H1 (cell line): ENCODE measurements around the gene APP. TPM values are rescaled to one million over a fixed set of nuclear protein-coding genes. Genes with fewer than 3 reads are reported as not detected.

Source experiments
- BACH1 ChIP-seq: IDR thresholded peaks from 2 replicates; pipeline ENCODE4 v1.6.1; 2012; ENCODE audit warnings: low read length, improper control_type of control experiment
- CEBPB ChIP-seq: IDR thresholded peaks from 2 replicates; pipeline ENCODE4 v1.6.1; 2012; ENCODE audit warnings: low read depth, low read length
- E2F6 ChIP-seq: IDR thresholded peaks from 2 replicates; pipeline ENCODE4 v1.6.1; 2012; ENCODE audit warnings: inconsistent platforms
- EZH2 ChIP-seq: fragments of 200-600 bp; sonication (generic); IDR thresholded peaks from 2 replicates; pipeline ENCODE4 v1.7.1; 2012; ENCODE audit warnings: low read depth, mild to moderate bottlenecking, moderate library complexity, low read length, inconsistent platforms; ENCODE audit not compliant: severe bottlenecking
- JUND ChIP-seq: IDR thresholded peaks from 2 replicates; pipeline ENCODE4 v1.6.1; 2011; ENCODE audit warnings: mild to moderate bottlenecking, improper control_type of control experiment, low read length
- PHF8 ChIP-seq: fragments of 200-600 bp; sonication (generic); conservative IDR thresholded peaks from 2 replicates; pipeline ENCODE4 v1.7.1; 2012; ENCODE audit warnings: low read depth, mild to moderate bottlenecking, inconsistent platforms, low read length, moderate library complexity
- TAF1 ChIP-seq: IDR thresholded peaks from 2 replicates; pipeline ENCODE4 v1.6.1; 2011; ENCODE audit warnings: mild to moderate bottlenecking, low read depth, low read length
- ZNF274 ChIP-seq: IDR thresholded peaks from 2 replicates; pipeline ENCODE4 v1.7.0; 2012; ENCODE audit warnings: low read length, borderline replicate concordance; ENCODE audit errors: extremely low read depth
- polyA plus RNA-seq, 7 experiments: library from polyadenylated mRNA; depleted of rRNA in 3 of 7; stranded (reverse) in 5 of 7; unstranded in 2 of 7; fragments of >200 nt in 5 of 7; fragments of 200-250 nt in 2 of 7; gene quantifications; 1 replicate in 5 of 7; 2 replicates in 1 of 7; 4 replicates in 1 of 7; pipeline versions ENCODE4 v1.2.1 to v1.2.3, GENCODE V29; 2011 to 2013; ENCODE audit warnings: missing spikeins in 2 of 7, mixed read lengths in 2 of 7
- total RNA-seq: library from RNA; stranded (reverse); fragmentation: NEBNext Ultra II Directional; extraction: Animal tissue kit (Norgen Biotek cat#: 25700); gene quantifications from 2 replicates; pipeline ENCODE4 v1.2.1, GENCODE V29; 2021
- TF ChIP-seq, protein P1 (sequence below): fragments of 300-600 bp; sonication (generic); IDR thresholded peaks from 2 replicates; pipeline ENCODE4 v1.7.1; 2012; ENCODE audit warnings: low read length, moderate library complexity, mild to moderate bottlenecking, inconsistent platforms; ENCODE audit not compliant: insufficient replicate concordance
- TF ChIP-seq, protein P2 (sequence below): IDR thresholded peaks from 2 replicates; pipeline ENCODE4 v1.6.1; 2012; ENCODE audit warnings: inconsistent platforms
- TF ChIP-seq, protein P3 (sequence below): IDR thresholded peaks from 2 replicates; pipeline ENCODE4 v1.6.1; 2011; ENCODE audit warnings: low read depth, mild to moderate bottlenecking, low read length; ENCODE audit not compliant: insufficient read depth

The APP gene
- total and polyA plus RNA-seq, 2 of the 8 experiments (the other 6 are each of a cell fraction or from before 2014, with no cell fraction given) = 375 to 551 TPM

- TF ChIP-seq, protein P1, sequence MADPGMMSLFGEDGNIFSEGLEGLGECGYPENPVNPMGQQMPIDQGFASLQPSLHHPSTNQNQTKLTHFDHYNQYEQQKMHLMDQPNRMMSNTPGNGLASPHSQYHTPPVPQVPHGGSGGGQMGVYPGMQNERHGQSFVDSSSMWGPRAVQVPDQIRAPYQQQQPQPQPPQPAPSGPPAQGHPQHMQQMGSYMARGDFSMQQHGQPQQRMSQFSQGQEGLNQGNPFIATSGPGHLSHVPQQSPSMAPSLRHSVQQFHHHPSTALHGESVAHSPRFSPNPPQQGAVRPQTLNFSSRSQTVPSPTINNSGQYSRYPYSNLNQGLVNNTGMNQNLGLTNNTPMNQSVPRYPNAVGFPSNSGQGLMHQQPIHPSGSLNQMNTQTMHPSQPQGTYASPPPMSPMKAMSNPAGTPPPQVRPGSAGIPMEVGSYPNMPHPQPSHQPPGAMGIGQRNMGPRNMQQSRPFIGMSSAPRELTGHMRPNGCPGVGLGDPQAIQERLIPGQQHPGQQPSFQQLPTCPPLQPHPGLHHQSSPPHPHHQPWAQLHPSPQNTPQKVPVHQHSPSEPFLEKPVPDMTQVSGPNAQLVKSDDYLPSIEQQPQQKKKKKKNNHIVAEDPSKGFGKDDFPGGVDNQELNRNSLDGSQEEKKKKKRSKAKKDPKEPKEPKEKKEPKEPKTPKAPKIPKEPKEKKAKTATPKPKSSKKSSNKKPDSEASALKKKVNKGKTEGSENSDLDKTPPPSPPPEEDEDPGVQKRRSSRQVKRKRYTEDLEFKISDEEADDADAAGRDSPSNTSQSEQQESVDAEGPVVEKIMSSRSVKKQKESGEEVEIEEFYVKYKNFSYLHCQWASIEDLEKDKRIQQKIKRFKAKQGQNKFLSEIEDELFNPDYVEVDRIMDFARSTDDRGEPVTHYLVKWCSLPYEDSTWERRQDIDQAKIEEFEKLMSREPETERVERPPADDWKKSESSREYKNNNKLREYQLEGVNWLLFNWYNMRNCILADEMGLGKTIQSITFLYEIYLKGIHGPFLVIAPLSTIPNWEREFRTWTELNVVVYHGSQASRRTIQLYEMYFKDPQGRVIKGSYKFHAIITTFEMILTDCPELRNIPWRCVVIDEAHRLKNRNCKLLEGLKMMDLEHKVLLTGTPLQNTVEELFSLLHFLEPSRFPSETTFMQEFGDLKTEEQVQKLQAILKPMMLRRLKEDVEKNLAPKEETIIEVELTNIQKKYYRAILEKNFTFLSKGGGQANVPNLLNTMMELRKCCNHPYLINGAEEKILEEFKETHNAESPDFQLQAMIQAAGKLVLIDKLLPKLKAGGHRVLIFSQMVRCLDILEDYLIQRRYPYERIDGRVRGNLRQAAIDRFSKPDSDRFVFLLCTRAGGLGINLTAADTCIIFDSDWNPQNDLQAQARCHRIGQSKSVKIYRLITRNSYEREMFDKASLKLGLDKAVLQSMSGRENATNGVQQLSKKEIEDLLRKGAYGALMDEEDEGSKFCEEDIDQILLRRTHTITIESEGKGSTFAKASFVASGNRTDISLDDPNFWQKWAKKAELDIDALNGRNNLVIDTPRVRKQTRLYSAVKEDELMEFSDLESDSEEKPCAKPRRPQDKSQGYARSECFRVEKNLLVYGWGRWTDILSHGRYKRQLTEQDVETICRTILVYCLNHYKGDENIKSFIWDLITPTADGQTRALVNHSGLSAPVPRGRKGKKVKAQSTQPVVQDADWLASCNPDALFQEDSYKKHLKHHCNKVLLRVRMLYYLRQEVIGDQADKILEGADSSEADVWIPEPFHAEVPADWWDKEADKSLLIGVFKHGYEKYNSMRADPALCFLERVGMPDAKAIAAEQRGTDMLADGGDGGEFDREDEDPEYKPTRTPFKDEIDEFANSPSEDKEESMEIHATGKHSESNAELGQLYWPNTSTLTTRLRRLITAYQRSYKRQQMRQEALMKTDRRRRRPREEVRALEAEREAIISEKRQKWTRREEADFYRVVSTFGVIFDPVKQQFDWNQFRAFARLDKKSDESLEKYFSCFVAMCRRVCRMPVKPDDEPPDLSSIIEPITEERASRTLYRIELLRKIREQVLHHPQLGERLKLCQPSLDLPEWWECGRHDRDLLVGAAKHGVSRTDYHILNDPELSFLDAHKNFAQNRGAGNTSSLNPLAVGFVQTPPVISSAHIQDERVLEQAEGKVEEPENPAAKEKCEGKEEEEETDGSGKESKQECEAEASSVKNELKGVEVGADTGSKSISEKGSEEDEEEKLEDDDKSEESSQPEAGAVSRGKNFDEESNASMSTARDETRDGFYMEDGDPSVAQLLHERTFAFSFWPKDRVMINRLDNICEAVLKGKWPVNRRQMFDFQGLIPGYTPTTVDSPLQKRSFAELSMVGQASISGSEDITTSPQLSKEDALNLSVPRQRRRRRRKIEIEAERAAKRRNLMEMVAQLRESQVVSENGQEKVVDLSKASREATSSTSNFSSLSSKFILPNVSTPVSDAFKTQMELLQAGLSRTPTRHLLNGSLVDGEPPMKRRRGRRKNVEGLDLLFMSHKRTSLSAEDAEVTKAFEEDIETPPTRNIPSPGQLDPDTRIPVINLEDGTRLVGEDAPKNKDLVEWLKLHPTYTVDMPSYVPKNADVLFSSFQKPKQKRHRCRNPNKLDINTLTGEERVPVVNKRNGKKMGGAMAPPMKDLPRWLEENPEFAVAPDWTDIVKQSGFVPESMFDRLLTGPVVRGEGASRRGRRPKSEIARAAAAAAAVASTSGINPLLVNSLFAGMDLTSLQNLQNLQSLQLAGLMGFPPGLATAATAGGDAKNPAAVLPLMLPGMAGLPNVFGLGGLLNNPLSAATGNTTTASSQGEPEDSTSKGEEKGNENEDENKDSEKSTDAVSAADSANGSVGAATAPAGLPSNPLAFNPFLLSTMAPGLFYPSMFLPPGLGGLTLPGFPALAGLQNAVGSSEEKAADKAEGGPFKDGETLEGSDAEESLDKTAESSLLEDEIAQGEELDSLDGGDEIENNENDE = no peak
- no peak for TF ChIP-seq CEBPB
- TF ChIP-seq EZH2 = no peak
- TF ChIP-seq, protein P2, sequence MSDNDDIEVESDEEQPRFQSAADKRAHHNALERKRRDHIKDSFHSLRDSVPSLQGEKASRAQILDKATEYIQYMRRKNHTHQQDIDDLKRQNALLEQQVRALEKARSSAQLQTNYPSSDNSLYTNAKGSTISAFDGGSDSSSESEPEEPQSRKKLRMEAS = no peak
- no peak for TF ChIP-seq BACH1
- TF ChIP-seq TAF1 = no peak
- TF ChIP-seq PHF8 = no peak
- no peak for TF ChIP-seq ZNF274
- TF ChIP-seq E2F6 = no peak
- TF ChIP-seq, protein P3, sequence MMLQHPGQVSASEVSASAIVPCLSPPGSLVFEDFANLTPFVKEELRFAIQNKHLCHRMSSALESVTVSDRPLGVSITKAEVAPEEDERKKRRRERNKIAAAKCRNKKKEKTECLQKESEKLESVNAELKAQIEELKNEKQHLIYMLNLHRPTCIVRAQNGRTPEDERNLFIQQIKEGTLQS = no peak
- TF ChIP-seq JUND = no peak
These were observed 28.2 kb downstream of the APP start (continued) for GRCh38 chr21:26142363-26142762.
